CD4-positive, alpha-beta T cell treated with Interleukin-4 for 4 hours (primary cell): Measurements from ENCODE around the gene TUBGCP2.
A peak's percentile ranks its signal among the peaks of the same experiment; 100 is the strongest.

Experiments
- DNase-seq: peaks from one replicate; pipeline ENCODE4 v3.0.0-alpha.2; 2020

Gene TUBGCP2

GRCh38 chr10:133299738-133300137 lies 8.9 kb downstream of the TUBGCP2 start:
- DNase-seq = no peak

DNA sequence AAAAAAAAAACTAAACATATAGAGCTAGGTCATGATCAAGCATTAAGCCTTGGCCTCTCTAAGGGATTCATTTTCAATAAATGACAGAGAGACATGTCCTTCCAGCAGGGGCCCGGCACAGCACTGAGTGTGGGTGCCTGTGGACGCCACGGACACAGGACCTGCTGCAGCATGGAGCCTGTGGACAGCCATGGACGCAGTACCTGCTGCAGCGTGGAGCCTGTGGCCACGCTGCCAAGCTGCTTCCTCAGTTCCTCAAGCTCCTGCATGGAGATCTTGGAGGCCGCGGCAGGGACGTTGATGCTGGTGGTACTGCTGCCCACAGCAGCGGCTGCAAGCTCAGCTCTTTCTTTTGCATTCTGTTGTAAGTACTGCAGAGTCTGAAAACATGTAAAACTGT lies 9.4 kb downstream of the TUBGCP2 start:
- DNase-seq = no peak

DNA sequence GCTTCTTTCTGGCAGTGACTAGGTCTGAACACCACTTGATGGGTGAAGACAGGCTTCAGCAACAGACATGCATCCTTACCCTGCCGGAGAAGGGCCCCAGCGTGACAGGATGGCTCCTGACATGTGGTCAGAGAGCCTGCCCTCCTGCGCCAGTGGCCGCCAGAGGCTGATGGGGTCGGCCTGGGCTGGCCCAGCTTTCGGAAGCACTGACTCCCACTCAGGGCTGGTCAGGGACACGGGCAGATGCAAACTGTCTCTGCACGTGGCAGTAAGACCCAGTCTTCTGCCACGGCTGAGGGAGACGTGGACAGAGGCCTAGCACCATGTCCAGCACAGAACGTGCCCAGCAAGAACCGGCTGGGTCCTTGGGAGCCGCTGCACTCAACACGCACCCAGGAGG lies 10.2 kb downstream of the TUBGCP2 start:
- DNase-seq = no peak

DNA sequence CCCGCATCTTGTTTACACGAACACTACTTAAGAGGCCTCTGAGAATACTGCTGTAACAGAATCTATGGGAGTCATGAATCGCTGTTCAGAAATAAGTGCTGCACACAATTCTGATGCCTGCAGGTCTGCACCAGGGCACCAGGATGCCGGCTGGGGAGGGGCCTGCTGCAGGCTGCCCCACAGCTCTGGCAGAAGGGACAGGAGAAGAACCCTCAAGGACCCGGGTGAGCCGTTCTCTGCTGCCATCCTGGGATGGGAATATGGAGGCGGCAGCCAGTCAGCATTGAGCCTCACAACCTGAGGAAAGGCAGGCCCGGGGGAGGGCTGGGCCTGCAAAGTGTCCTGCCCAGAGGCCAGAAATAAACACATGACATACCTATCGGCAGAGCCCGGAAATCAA lies 11.2 kb downstream of the TUBGCP2 start:
- DNase-seq = no peak

- DNase-seq = no peak
Measured at GRCh38 chr10:133295426-133296320, 13.0 kb downstream of the TUBGCP2 start.

- no peak for DNase-seq
Measured at GRCh38 chr10:133294189-133294588, 14.5 kb downstream of the TUBGCP2 start.

DNA sequence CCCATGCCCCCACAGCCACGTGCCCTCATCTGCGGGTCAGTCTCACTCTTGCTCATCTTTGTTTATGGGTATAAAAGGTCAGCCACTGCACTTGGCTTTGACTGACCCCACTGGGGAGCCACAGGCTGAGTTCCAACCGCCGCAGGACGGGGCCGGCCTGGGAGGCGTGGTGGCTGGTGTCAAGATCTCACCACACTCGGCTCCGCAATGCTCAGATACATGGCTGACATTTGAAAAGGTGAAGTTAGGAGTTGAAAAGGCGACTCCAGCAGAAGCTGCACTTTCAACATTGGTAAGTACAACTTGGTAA lies 14.9 kb downstream of the TUBGCP2 start:
- no peak for DNase-seq

DNA sequence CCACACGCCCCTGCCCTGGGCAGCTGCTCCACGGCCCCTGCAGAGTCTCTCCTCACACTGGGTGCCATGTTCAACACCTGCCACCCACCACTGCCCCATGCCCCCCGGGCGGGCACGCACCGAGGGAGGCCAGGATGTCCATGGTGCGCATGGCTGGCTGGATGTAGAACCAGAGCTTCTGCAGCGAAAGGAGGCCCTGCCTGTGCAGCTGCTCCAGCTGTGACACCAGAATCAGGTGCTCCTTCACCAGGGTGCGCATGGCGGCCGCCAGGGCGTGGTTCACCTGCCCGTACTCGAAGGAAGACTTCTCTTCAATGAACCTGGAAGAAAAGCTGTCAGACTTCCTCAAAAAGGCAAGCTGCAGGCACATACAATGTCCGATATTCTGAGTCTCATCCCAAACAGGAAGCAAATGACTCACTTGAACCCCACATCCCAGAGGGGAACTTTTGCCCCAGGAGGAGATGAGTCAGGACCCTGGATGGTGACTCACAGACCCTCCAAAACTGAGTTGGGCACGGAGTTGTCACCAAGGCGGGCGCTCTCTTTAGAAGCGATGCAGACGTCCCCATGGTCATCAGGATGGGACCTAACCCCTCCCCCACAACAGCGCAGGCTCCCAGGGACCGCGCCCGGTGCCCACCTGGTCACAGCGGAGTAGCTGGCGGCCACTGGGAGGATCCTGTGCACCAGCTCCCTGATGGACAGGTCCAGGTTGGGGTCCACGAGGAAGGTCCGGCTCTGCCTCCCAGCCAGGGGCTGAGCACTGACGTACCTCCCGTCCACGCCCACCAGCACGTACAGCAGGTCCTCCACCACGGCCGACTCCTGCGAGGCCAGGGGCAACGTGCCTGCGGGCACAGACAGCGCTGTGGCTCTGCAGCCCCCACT lies 15.5 kb downstream of the TUBGCP2 start:
- DNase-seq = peak; percentile 33

- no peak for DNase-seq
Measured at GRCh38 chr10:133289761-133290160, 18.9 kb downstream of the TUBGCP2 start.

DNA sequence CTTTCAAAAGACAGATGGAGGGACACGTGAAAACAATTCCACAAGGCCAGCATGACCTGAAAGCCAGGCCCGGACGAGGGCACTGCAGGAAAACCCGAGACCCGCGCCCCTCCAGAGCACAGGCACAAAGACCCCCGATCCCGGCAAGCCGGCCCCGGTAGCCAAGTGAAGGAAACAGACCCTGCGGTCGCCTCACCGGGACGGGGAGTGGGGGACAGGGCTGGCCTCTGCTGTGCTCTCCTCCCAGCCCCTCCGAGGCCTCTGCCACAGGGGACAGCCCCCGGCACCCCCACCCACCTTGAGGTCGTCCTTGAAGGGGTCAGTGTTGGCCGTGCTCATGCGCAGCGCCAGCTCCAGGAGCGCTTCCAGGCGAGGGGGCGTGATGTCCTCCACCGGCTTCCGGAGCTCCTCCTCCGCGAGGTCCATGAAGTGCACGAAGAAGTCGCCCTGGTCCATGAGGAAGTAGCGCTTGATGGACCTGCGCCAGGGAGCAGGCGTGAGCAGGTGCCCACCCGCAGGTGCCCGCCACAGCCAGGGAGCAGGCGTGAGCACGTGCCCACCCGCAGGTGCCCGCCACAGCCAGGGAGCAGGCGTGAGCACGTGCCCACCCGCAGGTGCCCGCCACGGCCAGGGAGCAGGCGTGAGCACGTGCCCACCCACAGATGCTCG lies 20.7 kb downstream of the TUBGCP2 start:
- no peak for DNase-seq

GRCh38 chr10:133286366-133286765 lies 22.3 kb downstream of the TUBGCP2 start:
- no peak for DNase-seq

- DNase-seq = no peak
Measured at GRCh38 chr10:133285217-133285616, 23.5 kb downstream of the TUBGCP2 start.

DNA sequence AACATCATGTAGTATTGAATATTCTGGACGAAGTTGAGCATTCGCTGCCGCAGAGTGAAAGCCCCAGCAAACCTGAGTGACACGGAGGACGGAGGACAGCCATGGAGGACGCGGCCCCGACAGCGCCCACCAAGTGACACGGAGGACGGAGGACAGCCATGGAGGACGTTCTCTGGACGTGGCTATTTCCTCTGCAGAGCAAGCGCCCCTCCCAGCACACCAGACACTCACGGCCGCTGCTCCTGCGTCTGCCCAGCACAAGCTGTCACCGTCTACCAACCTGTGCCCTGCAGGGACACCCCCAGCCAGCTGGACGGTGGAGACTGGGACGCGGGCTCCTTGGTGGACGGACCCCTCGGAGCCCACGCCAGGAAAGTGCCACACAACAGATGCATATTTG lies 24.7 kb downstream of the TUBGCP2 start:
- DNase-seq = no peak

DNA sequence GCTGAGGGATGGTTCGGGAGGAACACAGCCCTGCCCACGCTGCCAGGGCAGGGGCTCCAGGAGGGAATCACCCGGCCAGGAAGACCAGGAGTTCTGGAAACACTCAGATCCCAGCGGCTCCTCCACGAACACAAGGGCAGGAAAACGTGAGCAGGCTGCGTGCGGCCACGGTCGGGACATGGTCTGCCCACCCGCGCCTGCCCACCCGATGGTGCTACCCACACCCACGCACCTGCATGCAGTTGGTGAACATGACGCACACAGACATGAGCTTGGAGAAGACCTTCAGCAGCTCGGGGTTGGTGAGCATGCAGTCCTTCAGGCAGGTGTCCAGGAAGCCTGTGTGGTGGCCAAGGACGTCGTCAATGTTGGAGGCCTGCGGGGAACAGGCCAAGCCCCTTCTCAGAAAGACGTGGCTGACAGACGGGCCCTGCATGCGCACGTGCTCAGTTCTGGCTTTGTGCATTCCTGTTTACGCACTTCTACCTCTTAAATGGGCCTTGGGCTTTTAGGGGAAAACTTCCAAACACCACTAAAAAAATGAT lies 25.8 kb downstream of the TUBGCP2 start:
- DNase-seq = no peak

DNA sequence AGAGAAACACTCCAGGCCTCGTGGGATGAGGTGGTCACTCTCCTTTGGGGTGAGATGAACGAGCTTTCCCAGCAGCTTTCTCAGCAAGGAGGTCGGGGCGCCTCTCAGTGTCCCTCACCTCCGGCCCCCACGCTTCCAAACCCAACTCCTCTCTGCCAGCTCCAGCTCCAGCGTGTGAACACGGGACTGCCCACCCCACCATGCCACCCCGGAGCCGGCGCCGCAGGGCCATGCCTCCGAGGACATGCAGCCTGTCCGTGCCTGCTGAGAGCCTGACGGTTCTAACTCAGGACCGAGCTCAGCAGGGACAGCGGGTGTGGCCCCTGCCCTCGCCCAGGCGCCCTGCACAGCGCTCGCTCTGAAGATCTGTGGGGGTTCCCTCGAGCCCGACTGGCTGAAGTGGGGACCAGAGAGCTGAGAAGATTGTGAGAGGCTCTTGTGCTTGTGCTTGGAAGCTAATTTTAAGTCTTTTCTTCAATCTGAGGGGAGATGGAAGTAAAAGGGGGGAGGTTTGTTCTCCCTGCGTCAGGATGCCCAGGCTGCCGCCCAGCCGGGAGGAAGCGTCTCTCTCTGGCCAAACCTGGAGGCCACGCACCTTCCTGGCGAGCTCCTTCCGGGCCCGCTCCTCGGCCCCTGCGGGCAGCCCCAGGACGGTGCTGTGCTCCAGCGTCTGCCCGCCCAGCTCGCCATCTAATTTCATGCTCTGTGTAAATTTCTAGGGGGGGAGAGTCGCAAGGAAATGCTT lies 26.9 kb downstream of the TUBGCP2 start:
- no peak for DNase-seq

DNA sequence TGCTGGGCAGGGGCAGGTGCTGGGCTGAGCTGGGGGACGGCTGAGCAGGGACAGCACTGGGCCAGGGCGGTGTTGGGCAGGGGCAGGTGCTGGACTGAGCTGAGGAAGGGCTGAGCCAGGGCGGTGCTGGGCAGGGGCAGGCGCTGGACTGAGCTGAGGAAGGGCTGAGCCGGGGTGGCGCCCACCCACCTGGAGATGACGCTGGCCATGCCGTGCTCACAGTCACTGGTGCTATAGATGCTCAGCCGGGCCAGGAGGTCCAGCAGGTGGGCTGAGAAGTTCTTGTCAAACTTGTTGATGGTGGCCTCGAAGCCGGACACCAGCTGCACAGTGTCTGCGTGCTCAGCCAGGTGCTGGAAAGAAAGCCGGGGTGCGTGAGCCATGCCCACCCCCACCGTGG lies 27.6 kb downstream of the TUBGCP2 start:
- no peak for DNase-seq

DNA sequence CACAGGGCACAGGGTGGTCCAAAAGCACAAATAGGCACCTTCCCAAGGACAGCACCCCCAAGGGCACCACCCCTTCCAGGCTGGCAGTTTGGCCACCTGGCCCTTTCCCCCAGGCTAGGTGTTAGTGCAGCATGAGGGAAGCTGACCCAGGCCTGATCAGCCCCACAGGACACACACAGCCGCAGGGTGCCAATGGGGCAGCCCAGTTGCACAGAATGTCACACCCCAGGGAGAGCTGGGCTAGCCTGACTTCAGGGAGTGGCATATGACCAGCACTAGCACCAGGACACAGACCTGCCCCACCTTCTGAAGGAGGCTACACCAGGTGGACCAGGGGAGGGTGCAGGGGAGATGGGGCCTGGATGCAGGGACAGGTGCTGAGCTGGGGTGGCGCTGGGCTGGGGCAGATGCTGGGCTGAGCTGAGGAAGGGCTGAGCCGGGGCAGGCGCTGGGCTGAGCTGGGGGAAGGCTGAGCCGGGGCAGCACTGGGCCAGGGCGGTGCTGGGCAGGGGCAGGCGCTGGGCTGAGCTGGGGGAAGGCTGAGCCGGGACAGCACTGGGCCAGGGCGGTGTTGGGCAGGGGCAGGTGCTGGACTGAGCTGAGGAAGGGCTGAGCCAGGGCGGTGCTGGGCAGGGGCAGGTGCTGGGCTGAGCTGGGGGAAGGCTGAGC lies 28.1 kb downstream of the TUBGCP2 start:
- no peak for DNase-seq

DNA sequence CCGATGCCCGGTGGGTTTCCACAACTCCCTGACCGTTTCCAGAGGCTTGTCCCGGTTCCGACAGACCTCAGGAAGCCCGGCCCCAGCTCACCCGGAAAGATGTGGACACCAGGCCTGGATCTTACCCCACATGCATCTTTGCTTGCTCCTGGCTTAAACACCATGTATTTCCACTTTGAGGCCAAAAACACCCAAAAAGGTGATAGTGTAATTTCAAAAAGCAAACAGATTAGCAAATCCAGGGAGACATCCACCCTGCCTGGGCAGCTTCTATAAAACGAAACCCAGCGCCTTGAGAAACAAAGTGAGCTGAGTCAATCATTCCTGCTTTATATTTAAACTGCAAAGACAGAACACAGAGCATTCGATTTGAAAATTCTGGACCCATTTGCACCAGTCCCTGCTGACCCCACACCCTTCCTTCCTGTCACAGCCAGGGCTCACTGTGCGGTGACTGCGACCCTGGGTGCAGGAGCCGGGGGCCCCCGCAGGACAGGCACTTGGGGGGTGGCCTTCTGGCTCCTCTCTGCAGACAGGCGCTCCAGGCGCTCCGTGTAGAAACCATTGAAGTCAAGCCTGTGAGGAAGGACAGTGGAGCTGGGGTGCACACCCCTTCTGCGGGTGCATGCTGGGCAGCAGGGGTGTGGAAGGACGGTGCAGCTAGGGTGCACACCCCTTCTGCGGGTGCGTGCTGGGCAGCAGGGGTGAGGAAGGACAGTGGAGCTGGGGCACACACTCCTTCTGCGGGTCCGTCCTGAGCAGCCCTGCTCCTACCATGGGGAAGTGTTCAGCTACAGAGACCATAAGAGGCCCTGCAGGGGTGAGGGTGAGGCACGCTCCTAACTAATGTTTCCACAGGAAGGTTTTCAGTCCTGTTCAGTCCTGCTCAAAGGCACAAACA lies 29.1 kb downstream of the TUBGCP2 start:
- no peak for DNase-seq

GRCh38 chr10:133278577-133279265 lies 30.0 kb downstream of the TUBGCP2 start:
- peak; percentile 83 for DNase-seq

GRCh38 chr10:133277993-133278576 lies 30.6 kb downstream of the TUBGCP2 start:
- no peak for DNase-seq
